A673 (cell line): Measurements from ENCODE around the gene INHBE. TPM values are rescaled to one million over a fixed set of nuclear protein-coding genes. Genes with fewer than 3 reads are reported as not detected.
"Not testable (repeated sequence)": the region's sequence is repeated elsewhere in the genome, so short reads cannot be mapped to it uniquely, and the experiment has no call there.

Experiments
- BruUV-seq: library from RNA; stranded (reverse); fragments of 400-500 nt; replicated peaks from 2 replicates; lab custom pipeline; 2021; lab: Mats Ljungman, UMichigan
- CTCF ChIA-PET: fragments of 300-600 bp; sonication (Branson Sonifier 250); formaldehyde crosslinking; loops from one replicate; lab custom pipeline; 2022; ENCODE audit warnings: antibody characterized with exemption; lab: Charles Lee
- POLR2A ChIA-PET: fragments of 300-600 bp; sonication (Branson Sonifier 250); formaldehyde crosslinking; loops from one replicate; lab custom pipeline; 2022; ENCODE audit warnings: antibody characterized with exemption; ENCODE audit not compliant: low non-redundant PET; lab: Charles Lee
- DNase-seq: peaks from one replicate; pipeline ENCODE4 v3.0.0-alpha.2; 2015; ENCODE audit warnings: low spot score
- H3K27ac ChIP-seq: fragments of 200-600 bp; sonication (generic); 2 replicates; pipeline ENCODE4 v1.5.1; 2016; ENCODE audit warnings: mixed run types, low read depth, mild to moderate bottlenecking, mixed read lengths, antibody characterized with exemption, low read length; ENCODE audit not compliant: poor library complexity, severe bottlenecking
- H3K27me3 ChIP-seq: fragments of 200-600 bp; sonication (generic); replicated peaks from 2 replicates; pipeline ENCODE4 v1.6.1; 2017; ENCODE audit warnings: mixed run types, low read depth, mild to moderate bottlenecking, mixed read lengths, antibody characterized with exemption, low read length; ENCODE audit not compliant: insufficient read depth, poor library complexity
- H3K36me3 ChIP-seq: fragments of 200-600 bp; sonication (generic); 2 replicates; pipeline ENCODE4 v1.6.1; 2016; ENCODE audit warnings: mixed run types, mild to moderate bottlenecking, mixed read lengths, antibody characterized with exemption, low read length; ENCODE audit not compliant: insufficient read depth, poor library complexity, severe bottlenecking
- H3K4me1 ChIP-seq: fragments of 200-600 bp; sonication (generic); 2 replicates; pipeline ENCODE4 v1.6.1; 2017; ENCODE audit warnings: mixed run types, mild to moderate bottlenecking, mixed read lengths, antibody characterized with exemption, low read length; ENCODE audit not compliant: insufficient read depth, poor library complexity, severe bottlenecking
- H3K4me3 ChIP-seq: fragments of 200-600 bp; sonication (generic); 2 replicates; pipeline ENCODE4 v1.5.1; 2016; ENCODE audit warnings: low read depth, mixed run types, mild to moderate bottlenecking, mixed read lengths, low read length; ENCODE audit not compliant: poor library complexity, severe bottlenecking
- H3K9me3 ChIP-seq: fragments of 200-600 bp; sonication (generic); 2 replicates; pipeline ENCODE4 v1.6.1; 2016; ENCODE audit warnings: mixed run types, low read depth, mild to moderate bottlenecking, mixed read lengths, antibody characterized with exemption, low read length; ENCODE audit not compliant: poor library complexity, severe bottlenecking
- CTCF ChIP-seq: fragments of 300-800, 200-600 bp; sonication (generic); conservative IDR thresholded peaks from 2 replicates; pipeline ENCODE4 v1.5.1; 2017; ENCODE audit warnings: low read depth, mild to moderate bottlenecking, antibody characterized with exemption, low read length, moderate library complexity, mixed read lengths
- EZH2 ChIP-seq: fragments of 200-600 bp; sonication (generic); IDR thresholded peaks from 2 replicates; pipeline ENCODE4 v1.6.1; 2017; ENCODE audit warnings: borderline replicate concordance, low read depth, mild to moderate bottlenecking, mixed read lengths, antibody characterized with exemption, low read length; ENCODE audit not compliant: poor library complexity, severe bottlenecking
- intact Hi-C: fragments of 100-400 bp; cut with micrococcal nuclease; formaldehyde crosslinking; loops from one replicate; pipeline ENCODE4 v1.10.0; 2022; ENCODE audit not compliant: unreplicated experiment
- total RNA-seq: library from RNA; stranded (reverse); gene quantifications from 2 replicates; pipeline ENCODE4 v1.2.3, GENCODE V29; 2021

The INHBE gene
- total RNA-seq, 1 experiment from 2014 or later: 0.62 TPM

- TF ChIP-seq EZH2 (no peak), CTCF (no peak)
- no TSS peak for BruUV-seq
Measured at GRCh38 chr12:57435293-57435692, 19.8 kb upstream of the INHBE start.

GRCh38 chr12:57438400-57438799 is 16.7 kb upstream of the INHBE start:
- POLR2A ChIA-PET: no interaction called here

More at GRCh38 chr12:57435293-57435692, 19.8 kb upstream of the INHBE start:
- Histone ChIP-seq H3K27me3 (no peaks in the 10 kb centered on the region), H3K27ac (no peak overlapping the region), H3K9me3 (no peaks in the 10 kb centered on the region), H3K4me3 (no peak overlapping the region), H3K36me3 (no peaks in the 10 kb centered on the region), H3K4me1 (peaks cover 5% of the 10 kb centered on the region)
- ChIA-PET CTCF (interaction anchor here (1.4 kb wide), 1 partner anchor 18 kb away, joined by 3 read pairs; no protein-coding TSS in a partner anchor), POLR2A (interaction anchor here (0.5 kb wide), 1 partner anchor 100 kb away, joined by 3 read pairs; no protein-coding TSS in a partner anchor)
- intact Hi-C loops: no loop called here
- DNase-seq: no peak

GRCh38 chr12:57439762-57440266 is 15.3 kb upstream of the INHBE start:
- BruUV-seq: no TSS peak
- Histone ChIP-seq H3K4me1 (no peaks in the 10 kb centered on the region), H3K9me3 (no peaks in the 10 kb centered on the region), H3K36me3 (no peaks in the 10 kb centered on the region), H3K4me3 (no peak overlapping the region), H3K27me3 (no peaks in the 10 kb centered on the region), H3K27ac (no peak overlapping the region)
- intact Hi-C loops: no loop called here
- CTCF ChIA-PET: no interaction called here
- DNase-seq: no peak
- POLR2A ChIA-PET: no interaction called here
- TF ChIP-seq CTCF (no peak), EZH2 (no peak)

More at GRCh38 chr12:57438400-57438799, 16.7 kb upstream of the INHBE start:
- no peak overlapping the region for H3K4me3 ChIP-seq
- no peaks in the 10 kb centered on the region for H3K36me3 ChIP-seq
- CTCF ChIA-PET: no interaction called here
- no peaks in the 10 kb centered on the region for H3K4me1 ChIP-seq
- intact Hi-C loops: no loop called here
- BruUV-seq: no TSS peak
- TF ChIP-seq CTCF (no peak), EZH2 (no peak)
- DNase-seq: no peak
- H3K27me3 ChIP-seq: no peaks in the 10 kb centered on the region
- H3K9me3 ChIP-seq: no peaks in the 10 kb centered on the region
- H3K27ac ChIP-seq: no peak overlapping the region

GRCh38 chr12:57441393-57441792 is 13.7 kb upstream of the INHBE start:
- CTCF ChIA-PET, intact Hi-C loops, H3K27me3 ChIP-seq, DNase-seq, BruUV-seq, H3K27ac ChIP-seq, H3K4me1 ChIP-seq, H3K9me3 ChIP-seq, H3K36me3 ChIP-seq, H3K4me3 ChIP-seq: not testable (repeated sequence)
- POLR2A ChIA-PET: interaction anchor here (0.6 kb wide), 1 partner anchor 14 kb away, joined by 7 read pairs; the partner anchor contains the start of gene INHBE
